Left renal pelvis (tissue), 4 donors: Measurements from ENCODE around the gene MRPL58. TPM values are rescaled to one million over a fixed set of nuclear protein-coding genes. Genes with fewer than 3 reads are reported as not detected.
"Not testable (repeated sequence)": the region's sequence is repeated elsewhere in the genome, so short reads cannot be mapped to it uniquely, and the experiment has no call there.

ENCODE experiments used
- DNase-seq, 4 donors: peaks; one replicate each; pipeline ENCODE4 v3.0.0-alpha.2; 2013; ENCODE audit warnings: low read depth in 4 of 4, low spot score in 3 of 4
- polyA plus RNA-seq, 4 donors: library from polyadenylated mRNA; unstranded; fragments of 120-200 nt; gene quantifications; one replicate each; pipeline ENCODE4 v1.2.1, GENCODE V29; 2013; ENCODE audit not compliant: insufficient read length in 4 of 4

The MRPL58 gene
- polyA plus RNA-seq, 4 donors: 19.1 to 29.5 (median 25.6) TPM

DNA sequence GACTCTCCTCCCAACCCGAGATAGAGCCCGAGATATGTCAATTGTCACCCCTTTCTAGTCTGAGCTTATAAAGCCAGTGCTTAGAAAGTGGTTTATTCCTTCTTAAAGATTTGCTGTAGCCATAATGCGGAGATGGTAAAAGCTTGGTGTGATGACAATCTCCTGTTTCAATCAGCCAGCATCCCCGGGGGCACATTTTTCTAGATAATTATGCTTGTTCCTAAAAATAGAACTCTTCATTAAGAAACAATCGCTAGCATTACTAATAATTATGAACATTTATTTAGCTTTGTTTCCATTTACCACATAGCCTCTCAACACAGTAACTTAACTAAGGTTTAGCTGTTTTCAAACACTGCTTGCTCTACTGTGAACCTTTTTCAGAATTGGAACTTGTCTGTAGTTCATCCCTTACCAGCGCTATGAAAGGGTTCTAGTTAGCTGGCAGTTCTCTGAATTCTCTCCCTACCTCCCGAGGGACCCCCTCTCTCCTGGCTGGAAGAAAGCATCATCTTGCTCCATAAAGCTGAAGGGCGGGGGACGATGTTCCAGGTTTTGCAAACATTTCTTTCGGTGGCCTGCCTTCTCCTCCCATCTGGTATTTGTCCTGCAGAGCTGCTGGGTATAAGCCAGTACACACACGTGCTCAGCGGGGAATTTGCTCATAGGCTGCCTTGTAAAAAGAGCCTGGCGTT lies 922 bp upstream of the MRPL58 start:
- DNase-seq: no peak

DNA sequence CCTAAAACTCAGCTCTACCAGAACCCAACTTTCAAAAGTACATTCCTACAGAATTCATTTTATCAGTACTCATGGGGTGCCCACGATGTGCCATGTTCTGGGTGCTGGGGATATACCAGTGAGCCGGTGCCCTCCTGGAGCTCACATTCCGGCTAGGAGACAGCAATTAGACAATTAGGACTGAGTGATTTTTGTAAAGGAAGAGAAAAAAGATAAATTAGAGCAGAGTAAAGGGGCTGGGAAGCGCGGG lies 449 bp upstream of the MRPL58 start:
- DNase-seq: no peak

DNA sequence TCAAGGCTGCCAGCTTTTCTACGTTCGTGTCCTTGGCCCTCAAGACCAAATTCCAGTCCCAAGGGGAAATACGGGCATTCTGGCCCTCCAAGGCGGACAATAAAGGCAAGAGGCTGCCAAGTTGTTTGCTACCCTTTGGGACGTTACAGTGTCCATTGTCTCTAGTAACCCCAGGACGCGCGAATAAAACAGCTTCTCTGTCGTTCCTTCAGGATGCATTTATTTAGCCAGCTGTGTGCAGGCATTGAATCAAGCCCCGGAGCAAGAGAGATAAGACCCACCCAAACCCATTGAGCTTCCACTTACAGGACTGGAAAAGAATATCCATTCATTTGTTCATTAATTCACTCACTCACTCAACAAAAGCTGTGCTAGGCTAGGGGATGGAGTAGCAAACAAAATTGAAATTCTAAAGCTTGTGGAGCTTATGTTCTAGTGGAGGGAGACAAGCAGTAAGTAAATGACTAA lies 656 bp downstream of the MRPL58 start:
- DNase-seq: no peak

- no peak for DNase-seq
These were observed 6.7 kb downstream of the MRPL58 start for GRCh38 chr17:75019146-75019545.

GRCh38 chr17:75019710-75020109 lies 7.2 kb downstream of the MRPL58 start:
- DNase-seq: no peak

- no peak for DNase-seq
These were observed 8.1 kb downstream of the MRPL58 start for GRCh38 chr17:75020331-75021110.

DNA sequence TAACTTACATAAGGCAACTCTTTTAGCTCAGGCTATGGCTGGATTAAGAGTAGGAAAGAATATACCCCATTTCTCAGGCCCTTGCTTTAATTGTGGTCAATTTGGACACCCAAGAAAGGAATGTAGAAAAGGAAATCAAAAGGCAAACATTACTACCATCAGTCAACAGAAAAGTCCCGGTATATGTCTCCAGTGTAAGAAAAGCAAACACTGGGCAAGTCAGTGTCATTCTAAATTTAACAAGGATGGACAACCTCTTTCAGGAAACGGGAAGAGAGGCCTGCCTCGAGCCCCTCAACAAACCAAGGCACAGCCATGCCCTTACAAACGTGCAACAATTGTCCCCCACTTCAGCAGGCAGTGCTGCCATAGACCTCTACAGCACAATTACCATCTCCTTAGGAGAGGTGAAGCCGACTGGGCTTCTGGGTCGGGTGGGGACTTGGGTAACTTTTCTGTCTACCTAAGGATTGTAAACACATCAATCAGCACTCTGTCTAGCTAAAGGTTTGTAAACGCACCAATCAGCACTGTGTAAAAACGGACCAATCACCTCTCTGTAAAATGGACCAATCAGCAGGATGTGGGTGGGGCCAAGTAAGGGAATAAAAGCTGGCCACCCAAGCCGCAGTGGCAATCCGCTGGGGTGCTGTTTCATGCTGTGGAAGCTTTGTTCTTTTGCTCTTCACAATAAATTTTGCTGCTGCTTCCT lies 12.4 kb downstream of the MRPL58 start:
- no peak for DNase-seq

DNA sequence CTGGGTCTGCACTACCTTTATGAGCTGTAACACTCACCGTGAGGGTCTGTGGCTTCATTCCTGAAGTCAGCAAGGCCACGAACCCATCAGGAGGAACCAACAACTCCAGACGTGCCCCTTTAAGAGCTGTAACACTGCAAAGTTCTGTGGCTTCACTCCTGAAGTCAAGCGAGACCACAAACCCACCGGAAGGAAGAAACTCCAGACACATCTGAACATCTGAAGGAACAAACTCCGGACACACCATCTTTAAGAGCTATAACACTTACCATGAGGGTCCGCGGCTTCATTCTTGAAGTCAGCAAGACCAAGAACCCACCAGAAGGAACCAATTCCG lies 12.9 kb downstream of the MRPL58 start:
- DNase-seq: not testable (repeated sequence)

DNA sequence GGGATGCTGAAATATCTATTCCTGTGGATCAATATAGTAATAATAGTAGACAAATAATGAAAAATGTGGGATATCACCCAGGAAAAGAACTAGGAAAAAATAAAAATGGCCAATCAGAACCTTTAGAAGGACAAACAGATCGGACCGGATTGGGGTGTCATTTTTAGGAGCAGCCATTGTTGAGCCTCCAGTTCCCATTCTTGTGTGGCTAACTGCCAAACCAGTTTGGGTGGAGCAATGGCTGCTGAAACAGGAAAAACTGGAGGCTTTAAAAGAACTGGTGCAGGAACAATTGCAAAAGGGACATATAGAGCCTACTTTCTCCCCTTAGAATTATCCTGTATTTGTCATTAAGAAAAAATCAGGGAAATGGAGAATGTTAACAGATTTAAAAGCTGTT lies 14.2 kb downstream of the MRPL58 start:
- DNase-seq: not testable (repeated sequence)

GRCh38 chr17:75030161-75030560 lies 17.7 kb downstream of the MRPL58 start:
- no peak for DNase-seq

DNA sequence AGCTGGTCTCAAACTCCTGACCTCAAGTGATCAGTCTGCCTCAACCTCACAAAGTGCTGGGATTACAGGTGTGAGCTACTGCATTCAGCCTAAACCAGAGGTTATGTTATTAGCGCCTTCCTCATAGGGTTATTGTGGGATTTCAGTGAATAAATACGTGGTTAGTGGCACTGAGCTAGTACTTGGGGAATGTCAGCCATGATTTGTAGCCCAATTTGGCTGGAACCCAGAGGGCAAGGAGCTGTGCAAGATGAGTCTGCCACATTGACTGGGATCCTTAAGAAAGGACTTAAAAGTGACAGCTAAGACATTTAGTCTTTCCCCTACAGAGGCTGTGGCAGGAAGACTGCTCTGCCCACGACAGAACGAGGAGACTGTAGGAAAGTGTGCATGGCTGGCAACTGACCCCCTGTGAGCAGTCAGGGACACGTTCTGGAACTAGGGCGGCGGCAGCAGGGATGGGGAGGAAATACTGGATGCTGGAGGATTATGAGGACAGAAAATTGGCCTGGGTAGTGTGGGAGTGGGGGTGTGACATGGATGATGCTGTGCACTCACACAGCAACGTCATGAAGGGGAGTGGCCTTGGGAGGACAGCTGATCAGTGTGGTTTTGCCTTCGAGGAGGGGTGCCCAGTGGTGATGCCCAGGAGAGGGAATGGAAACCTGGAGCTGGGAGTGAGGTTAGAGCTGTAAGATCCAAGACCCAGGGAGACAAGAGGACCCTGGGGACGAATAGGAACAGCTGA lies 19.7 kb downstream of the MRPL58 start:
- no peak for DNase-seq

DNA sequence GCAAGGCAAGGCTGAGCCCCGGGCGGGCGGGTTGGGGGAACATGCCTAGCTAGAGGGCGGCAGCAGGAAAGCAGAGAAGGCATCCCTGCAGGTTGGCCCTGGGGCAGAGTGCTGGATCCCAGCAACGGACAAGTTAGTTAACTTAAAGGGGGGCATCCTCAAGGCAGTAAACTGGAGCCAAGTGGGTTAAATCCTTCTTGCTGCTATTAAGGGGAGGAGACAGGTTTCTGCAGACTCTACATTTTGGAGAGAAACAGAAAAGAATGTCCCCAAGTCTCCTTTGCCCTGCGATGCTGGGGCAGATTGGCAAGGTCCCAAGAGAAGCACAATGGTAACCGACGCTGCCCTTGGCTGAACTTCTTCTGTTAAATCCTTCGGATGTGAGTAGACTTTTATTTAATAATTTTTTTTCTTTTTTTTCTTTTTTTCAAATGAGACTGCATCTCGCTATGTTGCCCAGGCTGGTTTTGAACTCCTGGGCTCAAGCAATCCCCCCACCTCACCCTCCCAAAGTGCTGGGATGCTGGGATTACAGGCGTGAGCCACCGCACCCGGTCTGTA lies 20.3 kb downstream of the MRPL58 start:
- DNase-seq: no peak

DNA sequence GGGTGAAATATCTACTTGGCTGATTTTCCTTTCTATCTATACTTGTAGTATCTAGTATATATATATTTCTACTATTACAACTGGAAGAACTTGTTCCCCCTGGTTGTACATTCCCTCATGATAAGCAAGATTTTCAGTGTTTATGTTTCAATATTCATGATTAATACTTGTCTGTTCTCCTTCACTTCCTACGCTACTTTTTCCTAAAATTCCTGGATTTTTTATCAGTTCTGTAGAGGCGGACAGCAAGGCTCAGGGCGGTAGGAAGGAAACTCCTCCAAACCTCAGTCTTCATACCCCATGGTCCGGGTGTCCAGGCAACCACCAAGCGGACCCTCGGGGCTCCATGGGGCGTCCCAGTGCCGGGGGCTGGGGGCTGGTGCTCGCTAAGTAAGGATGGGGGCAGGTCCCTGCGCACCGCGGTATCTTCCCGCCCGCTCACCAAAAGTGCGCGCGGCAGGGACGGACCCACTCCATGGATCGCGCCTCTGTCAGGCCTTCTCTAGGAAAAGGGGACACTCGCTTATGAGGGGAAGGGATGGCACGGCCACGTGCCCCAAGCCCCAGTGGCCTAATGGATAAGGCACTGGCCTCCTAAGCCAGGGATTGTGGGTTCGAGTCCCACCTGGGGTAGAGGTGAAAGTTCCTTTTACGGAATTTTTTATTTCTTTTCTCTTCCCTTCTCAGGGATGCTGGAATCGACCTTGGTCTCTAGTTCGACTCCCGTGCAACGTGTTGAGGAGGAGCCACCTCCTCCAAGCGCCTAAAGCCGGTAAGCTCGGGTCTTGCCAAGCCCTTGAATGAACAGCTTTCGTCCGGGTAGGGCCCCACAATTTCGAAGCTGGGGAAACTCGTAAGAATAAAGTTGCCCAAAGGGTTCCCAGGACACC lies 21.1 kb downstream of the MRPL58 start:
- DNase-seq: peak; percentile 84 to 92 (median 91)

DNA sequence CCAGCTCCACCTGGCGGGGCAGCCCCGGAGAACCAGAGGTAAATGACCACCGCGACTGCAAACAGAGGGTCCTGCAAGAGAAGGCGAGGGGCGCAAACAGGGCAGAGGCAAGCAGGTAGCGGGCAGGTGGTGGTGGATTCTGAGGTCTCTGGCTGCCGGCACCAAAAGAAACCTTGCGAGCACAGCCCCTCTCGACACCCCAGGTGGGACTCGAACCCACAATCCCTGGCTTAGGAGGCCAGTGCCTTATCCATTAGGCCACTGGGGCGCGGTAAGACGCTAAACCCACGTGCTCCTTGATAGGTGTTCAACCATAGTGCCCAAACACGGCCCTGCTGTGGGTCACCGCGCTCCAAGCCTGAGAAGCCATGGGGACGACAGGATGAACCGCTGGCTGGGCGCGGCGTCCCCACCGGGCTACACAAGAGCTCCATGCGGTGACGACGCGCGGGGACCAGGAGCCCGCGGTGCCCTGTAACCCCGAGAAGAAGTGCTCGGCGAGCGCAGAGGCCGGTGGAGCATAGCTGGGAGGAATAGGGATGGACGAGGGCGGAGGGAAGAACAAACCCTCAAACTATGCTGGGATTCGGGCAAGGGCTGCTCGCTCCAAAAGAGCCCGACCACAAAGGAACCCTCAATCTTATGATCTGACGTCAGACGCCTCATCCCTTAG lies 21.9 kb downstream of the MRPL58 start:
- DNase-seq: peak; percentile 75 to 83 (median 80)

GRCh38 chr17:75036643-75037268 lies 24.3 kb downstream of the MRPL58 start:
- no peak for DNase-seq

- DNase-seq: no peak
These were observed 26.8 kb downstream of the MRPL58 start for GRCh38 chr17:75039238-75039637.

- DNase-seq: no peak
These were observed 29.3 kb downstream of the MRPL58 start for GRCh38 chr17:75041656-75042280.

DNA sequence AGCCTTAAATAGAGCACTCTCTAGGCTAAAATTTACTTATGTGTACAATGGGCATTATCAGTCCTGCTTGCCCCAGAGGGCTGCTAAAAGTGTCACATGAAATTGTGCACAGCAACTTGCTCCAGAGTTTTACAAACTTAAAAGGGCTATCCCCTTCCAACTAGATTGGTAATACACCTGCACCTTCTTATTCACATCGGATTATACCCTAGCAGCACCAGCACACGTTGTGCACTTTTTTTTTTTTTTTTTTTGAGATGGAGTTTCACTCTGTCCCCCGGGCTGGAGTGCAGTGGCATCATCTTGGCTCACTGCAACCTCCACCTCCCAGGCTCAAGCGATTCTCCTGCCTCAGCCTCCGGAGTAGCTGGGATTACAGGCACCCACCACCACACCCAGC lies 31.3 kb downstream of the MRPL58 start:
- not testable (repeated sequence) for DNase-seq
